Measurements from ENCODE around the gene EDN3.

Gene EDN3

DNA sequence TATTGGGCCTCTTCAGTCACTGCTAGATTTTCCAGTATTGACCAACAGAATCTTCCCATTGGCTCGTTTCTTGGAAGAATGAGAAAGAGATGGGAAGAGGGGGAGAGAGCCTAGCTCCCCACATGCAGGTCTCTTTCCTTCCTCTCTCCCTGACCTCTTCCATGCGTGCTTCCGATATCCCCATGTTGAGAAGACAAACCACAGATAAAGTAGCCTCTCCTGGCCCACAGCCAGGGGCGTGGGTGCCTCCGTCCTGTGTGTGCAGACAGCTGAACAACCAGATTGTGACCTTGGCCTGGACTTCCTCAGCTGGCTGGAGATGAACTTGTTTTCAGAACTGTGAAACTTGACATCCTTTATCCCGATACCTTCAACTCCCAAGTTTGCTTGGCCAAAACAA lies 71.0 kb downstream of the EDN3 start:
- DNase-seq, result no peak

DNA sequence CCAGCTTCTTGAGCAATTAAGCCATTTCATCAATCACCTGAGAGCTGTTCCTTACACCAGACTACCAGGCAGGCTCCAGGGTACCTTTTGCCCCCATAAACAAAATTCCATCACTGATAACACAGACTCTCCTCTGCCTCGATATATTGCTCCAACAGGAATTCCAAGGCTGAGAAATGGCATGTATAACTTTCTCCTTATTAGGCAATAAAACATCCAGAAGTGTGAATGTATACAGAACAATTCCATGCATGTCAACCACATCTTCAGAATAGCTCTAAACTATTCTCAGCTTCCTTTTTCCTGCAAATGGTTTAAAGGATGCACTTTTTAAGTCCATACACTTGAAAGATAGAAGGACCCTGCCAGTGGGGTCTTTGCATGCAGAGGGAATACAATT lies 73.8 kb downstream of the EDN3 start:
- DNase-seq, result no peak

DNA sequence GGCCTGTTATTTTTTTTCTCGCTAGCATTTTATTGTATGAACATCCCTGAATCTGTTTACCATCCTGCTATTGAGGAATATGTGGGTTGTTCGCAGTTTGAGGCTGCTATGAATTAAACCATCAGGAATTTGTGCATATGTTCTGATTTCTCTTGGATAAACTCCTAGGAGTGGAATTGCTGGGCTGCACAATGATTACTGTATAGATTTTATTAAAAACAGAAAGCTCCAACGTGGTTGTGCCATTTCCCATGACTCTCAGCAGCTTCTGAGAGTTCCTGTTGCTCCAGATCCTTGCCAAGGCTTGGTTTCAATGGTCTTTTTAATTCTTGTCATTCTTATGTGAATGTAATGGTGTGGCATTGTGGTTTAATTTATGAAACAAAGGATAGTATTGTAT lies 75.1 kb downstream of the EDN3 start:
- no peak for DNase-seq
